GM19455 (cell line): ENCODE results near the gene DAAM1.

ENCODE experiments used
- ATAC-seq: cut with Tn5 transposase; IDR thresholded peaks from one replicate; pipeline ENCODE4 v1.9.1; 2021; ENCODE audit not compliant: unreplicated experiment

Gene DAAM1

GRCh38 chr14:59188461-59189090 lies at the start of gene DAAM1:
TSS of gene DAAM1 (plus strand) at chr14:59188667. CDS start at chr14:59263478, 74,811 bp downstream.
- peak; percentile 83 for ATAC-seq

- ATAC-seq = no peak
Observed at GRCh38 chr14:59139324-59139723, 49.1 kb upstream of the DAAM1 start.

- no peak for ATAC-seq
Observed at GRCh38 chr14:59140106-59140843, 48.2 kb upstream of the DAAM1 start.

- ATAC-seq = no peak
Observed at GRCh38 chr14:59146484-59146883, 42.0 kb upstream of the DAAM1 start.

- ATAC-seq = no peak
Observed at GRCh38 chr14:59147007-59147406, 41.5 kb upstream of the DAAM1 start.

- peak; percentile 65 for ATAC-seq
Observed at GRCh38 chr14:59148334-59148900, 40.0 kb upstream of the DAAM1 start.

GRCh38 chr14:59150990-59151389 lies 37.5 kb upstream of the DAAM1 start:
- ATAC-seq = no peak

- no peak for ATAC-seq
Observed at GRCh38 chr14:59154373-59154772, 34.1 kb upstream of the DAAM1 start.

GRCh38 chr14:59155886-59156285 lies 32.6 kb upstream of the DAAM1 start:
- no peak for ATAC-seq

- ATAC-seq = no peak
Observed at GRCh38 chr14:59159169-59159568, 29.3 kb upstream of the DAAM1 start.

- ATAC-seq = no peak
Observed at GRCh38 chr14:59160506-59160905, 28.0 kb upstream of the DAAM1 start.

GRCh38 chr14:59161561-59162175 lies 26.8 kb upstream of the DAAM1 start:
- ATAC-seq = no peak

- ATAC-seq = no peak
Observed at GRCh38 chr14:59166258-59166657, 22.2 kb upstream of the DAAM1 start.

GRCh38 chr14:59175404-59175803 lies 13.1 kb upstream of the DAAM1 start:
- peak; percentile 98 for ATAC-seq

GRCh38 chr14:59176765-59177164 lies 11.7 kb upstream of the DAAM1 start:
- no peak for ATAC-seq

- ATAC-seq = no peak
Observed at GRCh38 chr14:59177262-59177661, 11.2 kb upstream of the DAAM1 start.

GRCh38 chr14:59181791-59182190 lies 6.7 kb upstream of the DAAM1 start:
- ATAC-seq = no peak

GRCh38 chr14:59182641-59183040 lies 5.8 kb upstream of the DAAM1 start:
- ATAC-seq = no peak

GRCh38 chr14:59183150-59183549 lies 5.3 kb upstream of the DAAM1 start:
- no peak for ATAC-seq

- no peak for ATAC-seq
Observed at GRCh38 chr14:59184396-59184795, 4.1 kb upstream of the DAAM1 start.

- no peak for ATAC-seq
Observed at GRCh38 chr14:59185676-59186075, 2.8 kb upstream of the DAAM1 start.

GRCh38 chr14:59186306-59186705 lies 2.2 kb upstream of the DAAM1 start:
- ATAC-seq = no peak
